RPMI8226 (cell line): ENCODE data around the gene DPY30.
"Not testable (repeated sequence)": the region's sequence is repeated elsewhere in the genome, so short reads cannot be mapped to it uniquely, and the experiment has no call there.

Experiments used
- DNase-seq: peaks from one replicate; pipeline ENCODE4 v3.0.0-alpha.2; 2015

Gene DPY30

DNA sequence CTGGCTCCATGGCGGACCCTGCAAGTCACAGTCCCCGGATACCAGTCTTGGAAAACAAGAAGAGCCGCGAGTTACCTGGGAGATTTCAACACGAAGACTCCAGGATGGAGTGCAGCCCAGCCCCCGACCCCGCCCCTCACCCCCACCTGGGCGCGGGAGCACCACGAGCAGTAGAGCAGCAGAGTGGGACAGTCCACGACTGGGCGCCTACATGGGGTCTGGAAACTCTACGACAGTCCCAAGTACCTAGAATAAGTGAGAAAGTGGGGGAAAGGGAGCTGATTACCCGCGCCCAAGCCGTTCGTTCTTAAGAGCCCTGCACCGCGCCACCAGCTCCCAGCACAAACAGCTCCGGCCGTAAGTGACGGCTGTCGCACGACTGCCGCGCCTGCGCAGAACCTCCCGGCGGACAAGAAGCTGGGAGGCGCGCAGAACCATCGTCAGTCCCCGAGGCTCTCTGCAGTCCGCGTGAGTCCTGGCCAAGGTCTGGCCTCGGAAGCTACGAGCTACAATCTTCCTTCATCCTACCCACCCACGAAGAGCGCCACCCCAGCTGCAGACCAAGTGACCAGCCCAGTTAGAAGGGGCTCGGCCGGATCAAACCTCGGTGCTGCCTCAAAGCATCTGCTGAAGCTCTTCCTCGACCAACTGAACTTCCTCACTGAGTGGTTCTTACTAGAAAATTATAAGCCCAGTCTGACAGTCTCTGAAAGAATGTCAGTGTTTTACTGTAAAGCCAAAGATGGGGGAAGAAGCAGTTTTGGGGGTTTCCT is at the start of gene DPY30:
Gene DPY30 (minus strand): TSS at position 359 of the 773 bp plus-strand sequence. CDS start 349 bp downstream, at position 10.
- peak; percentile 95 for DNase-seq

DNA sequence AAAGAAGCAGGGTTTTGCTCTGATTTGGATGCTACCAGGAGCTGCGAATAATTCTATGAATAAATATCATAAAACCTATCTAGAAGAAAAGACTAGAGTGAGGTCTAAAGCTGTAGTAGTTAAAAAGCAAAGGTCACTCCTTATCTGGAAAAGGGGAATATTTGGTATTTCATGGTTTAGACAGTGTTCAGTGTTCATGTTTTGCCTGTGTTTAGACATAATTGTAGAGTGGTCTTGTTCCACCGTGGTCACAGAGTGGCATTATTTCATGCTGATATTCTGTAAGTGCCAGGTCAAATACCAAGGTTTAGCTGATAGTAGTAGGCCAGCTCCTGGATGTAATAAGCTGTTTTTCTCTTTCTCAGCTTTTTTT is 34.5 kb upstream of the DPY30 start:
- no peak for DNase-seq

DNA sequence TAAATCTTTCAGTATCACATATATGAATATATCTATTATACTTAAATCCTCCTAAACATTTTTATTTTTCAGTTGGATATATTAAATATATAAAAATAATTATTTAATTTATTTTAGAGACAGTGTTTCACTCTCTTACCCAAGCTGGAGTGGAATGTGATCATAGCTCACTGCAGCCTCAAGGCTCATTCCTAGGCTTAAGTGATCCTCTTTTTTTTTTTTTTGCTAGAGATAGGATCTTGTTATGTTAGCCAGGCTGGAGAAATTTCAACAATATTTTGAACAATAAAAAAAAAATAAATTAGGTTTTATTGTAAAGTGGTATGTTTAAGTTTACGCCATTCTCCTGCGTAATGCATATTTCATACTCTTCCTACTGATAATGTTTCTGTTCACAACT is 27.9 kb upstream of the DPY30 start:
- no peak for DNase-seq

DNA sequence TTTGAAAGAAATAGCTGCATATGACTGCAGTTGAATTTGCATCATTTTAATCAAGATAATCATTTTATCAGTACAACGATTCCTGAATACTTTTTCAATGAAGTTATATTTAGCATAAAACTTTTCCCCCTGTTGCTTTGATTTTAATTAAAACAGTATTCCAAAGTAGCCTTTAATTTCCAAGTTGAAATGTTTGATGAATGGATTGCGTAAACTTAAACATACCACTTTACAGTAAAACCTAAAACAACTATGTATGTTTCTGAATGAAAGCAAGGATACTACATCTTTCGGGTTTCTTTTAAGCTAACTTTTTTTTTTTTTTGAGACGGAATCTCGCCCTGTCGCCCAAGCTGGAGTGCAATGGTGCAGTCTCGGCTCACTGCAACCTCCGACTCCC is 25.1 kb upstream of the DPY30 start:
- no peak for DNase-seq

DNA sequence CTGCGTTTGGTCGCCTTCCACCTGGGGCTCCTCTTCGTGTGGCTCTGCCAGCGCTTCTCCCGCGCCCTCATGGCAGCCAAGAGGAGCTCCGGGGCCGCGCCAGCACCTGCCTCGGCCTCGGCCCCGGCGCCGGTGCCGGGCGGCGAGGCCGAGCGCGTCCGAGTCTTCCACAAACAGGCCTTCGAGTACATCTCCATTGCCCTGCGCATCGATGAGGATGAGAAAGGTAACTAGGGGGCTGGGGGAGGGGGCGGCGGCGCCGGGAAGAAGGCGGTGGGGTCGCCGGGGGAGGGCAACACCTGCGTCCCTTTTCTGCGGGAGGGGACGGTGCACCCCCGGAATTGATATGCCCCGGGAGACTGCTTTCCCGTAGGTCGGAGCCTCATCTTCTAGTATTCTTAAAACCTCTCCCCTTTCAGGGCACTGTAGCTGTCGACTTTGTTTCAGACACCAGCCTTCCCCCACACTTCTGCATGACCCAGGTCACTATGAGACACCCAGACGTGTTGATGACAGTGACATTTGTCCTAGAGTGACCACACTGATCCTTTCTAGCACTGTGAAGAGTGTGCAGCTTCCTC is 24.5 kb upstream of the DPY30 start:
- DNase-seq, result peak; percentile 43

DNA sequence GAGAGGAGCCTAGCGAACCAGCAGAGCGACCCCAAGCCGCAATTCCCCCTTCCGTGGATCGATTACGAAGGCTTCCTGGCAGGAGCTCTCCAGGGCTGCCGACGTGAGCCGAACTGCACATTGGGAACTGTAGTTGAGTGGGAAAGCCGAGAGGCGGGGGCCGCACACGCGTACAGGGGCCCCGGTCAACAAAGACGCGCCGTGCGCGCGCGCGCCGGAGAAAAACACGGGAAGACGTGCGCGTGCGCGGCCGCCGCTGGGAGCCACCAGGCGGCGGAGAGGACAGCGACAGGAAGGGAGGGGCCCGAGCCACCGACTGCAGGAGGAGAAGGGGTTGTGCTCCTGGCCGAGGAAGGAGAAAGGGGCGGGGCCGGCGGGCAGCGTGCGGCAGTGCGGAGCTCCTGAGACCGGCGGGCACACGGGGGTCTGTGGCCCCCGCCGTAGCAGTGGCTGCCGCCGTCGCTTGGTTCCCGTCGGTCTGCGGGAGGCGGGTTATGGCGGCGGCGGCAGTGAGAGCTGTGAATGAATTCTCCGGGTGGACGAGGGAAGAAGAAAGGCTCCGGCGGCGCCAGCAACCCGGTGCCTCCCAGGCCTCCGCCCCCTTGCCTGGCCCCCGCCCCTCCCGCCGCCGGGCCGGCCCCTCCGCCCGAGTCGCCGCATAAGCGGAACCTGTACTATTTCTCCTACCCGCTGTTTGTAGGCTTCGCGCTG is 23.9 kb upstream of the DPY30 start, which contains the start of gene SPAST:
Gene SPAST (plus strand): TSS at position 247 of the 711 bp plus-strand sequence. CDS start 276 bp downstream, at position 523.
- DNase-seq, result peak; percentile 98

DNA sequence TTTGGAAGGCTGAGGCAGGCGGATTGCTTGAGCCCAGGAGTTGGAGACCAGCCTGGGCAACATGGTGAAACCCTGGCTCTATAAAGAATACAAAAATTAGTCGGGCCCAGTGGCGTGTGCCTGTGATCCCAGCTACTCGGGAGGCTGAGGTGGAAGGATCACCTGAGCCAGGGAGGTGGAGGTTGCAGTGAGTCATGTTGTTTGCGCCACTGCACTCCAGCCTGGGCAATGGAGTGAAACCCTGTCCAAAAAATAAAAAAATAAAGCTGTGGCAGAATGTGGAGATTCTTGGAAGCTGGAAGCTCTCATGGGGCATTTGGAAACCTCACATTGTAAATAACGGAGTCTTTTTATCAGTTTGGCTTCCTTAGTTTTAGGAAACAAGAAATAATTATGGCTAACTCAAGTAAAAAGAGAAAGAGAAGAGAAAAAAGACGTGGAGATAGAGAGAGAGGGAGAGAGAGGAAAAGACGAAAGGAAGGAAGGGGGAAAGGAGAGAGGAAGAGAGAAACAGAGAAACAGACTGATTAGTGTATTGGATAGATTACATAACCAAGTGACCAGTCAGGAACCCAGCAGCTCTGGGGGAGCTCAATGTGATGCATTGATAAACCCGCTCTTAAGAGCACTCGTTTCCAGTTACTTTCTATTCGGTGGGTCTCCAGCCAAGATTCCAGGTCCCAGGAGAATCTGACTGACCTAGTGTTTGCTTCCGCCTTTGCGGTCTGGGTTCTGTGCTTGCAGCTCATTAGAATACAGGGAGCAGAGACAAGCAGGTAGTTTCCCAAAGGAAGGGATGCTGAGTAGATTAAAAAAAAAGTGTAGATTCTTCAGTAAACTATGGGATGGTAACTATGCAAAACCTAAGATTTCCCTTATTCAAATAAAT is 22.6 kb upstream of the DPY30 start:
- DNase-seq, result peak; percentile 27

DNA sequence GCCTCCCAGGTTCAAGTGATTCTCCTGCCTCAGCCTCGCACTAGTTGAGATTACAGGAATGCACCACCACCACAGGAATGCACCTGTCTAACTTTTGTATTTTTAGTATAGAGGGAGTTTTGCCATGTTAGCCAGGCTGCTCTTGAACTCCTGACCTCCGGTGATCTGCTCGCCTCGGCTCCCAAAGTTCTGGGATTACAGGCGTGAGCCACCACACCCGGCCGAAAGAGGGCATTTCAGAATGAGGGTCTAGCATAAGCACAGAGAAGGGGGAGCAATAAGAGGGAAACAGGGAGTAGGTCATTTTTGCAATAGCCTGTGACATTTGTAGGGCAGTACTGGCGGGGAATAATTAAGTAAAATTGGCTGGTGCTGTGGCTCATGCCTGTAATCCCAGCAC is 21.8 kb upstream of the DPY30 start:
- DNase-seq, result no peak

DNA sequence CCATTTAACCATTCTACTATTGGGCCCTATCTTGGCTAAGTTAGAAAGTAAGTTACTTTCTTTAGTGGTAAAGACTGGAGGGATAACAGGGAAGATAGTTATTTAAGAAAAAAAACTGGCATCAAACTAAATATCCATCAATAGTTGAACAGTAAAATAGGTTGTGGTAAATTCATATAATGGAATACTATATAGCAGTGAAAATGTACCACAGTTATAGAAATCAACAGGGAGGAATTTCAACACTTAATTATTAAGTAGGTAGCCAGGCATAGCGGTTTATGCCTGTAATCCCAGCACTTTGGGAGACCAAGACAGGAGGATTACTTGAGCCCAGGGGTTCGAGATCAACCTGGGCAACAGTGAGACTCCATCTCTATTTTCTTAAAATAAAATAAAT is 20.7 kb upstream of the DPY30 start:
- no peak for DNase-seq

DNA sequence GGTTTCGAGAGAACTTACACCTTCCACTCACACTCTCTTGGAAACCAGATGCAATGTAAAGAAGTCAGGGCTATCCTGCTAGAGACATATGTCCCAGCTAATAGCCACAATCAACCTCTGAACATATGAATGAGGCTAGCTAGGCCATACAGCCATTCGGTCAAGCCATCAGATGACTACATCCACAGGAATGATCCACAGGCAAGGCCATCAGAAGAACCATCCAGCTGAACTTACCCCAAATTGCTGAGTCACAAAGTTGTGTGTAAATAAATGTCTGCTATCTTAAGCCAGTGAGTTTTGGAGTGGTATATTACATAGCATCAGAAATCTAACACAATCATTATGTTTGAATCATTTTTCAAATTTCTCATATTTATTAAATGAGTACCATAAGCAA is 18.5 kb upstream of the DPY30 start:
- no peak for DNase-seq

DNA sequence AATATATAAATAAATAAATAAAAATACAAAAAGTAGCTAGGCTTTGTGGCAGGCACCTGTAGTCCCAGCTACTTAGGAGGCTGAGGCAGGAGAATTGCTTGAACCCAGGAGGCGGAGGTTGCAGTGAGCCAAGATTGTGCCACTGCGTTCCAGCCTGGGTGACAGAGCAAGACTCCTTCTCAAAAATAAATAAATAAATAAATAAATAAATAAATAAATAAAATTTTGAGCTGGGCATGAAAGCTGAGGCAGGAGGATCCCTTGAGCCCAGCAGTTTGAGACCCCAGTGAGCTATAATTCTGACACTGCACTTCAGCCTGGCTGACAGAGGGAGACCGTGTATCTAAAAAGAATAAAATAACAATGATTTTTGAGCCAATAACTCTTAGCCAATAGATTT is 15.0 kb upstream of the DPY30 start:
- DNase-seq, result not testable (repeated sequence)

DNA sequence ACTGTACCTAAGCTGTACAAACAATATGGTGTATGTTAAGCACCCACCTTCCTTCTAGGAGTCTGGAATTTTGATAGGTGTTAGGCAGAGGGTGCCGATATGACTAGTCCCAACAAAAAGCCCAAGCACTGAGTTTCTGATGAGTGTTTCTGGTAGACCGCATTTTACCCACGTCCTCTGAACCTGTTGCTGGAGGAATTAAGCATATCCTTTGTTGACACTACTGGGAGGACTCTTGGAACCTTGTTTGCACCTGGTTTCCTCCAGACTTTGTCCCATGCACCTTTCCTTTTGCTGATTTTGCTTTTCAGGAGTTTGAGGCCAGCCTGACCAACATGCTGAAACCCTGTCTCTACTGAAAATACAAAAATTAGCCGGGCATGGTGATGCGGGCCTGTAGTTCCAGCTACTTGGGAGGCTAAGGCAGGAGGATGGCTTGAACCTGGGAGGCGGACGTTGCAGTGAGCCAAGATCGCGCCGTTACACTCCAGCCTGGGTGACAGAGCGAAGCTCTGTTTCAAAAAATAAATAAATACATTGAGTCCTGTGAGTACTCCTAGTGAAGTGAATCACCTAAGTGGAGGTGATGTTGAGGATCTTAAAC is 12.3 kb upstream of the DPY30 start:
- DNase-seq, result no peak

DNA sequence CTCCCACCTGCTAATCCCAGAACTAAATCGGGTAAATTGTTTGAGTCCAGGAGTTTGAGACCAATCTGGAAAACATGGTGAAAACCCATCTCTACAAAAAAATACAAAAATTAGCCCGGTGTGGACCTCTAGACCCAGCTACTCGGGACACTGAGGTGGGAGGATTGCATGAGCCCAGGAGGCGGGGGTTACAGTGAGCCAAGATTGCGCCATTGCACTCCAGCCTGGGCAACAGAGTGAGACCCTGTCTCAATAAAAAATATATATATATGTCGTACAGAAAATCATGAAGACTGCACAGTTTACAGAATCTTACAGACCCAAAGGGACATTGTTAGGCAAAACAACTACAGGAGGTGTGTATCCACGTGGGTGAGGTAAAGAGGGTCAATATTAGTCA is 4.0 kb upstream of the DPY30 start:
- DNase-seq, result no peak

DNA sequence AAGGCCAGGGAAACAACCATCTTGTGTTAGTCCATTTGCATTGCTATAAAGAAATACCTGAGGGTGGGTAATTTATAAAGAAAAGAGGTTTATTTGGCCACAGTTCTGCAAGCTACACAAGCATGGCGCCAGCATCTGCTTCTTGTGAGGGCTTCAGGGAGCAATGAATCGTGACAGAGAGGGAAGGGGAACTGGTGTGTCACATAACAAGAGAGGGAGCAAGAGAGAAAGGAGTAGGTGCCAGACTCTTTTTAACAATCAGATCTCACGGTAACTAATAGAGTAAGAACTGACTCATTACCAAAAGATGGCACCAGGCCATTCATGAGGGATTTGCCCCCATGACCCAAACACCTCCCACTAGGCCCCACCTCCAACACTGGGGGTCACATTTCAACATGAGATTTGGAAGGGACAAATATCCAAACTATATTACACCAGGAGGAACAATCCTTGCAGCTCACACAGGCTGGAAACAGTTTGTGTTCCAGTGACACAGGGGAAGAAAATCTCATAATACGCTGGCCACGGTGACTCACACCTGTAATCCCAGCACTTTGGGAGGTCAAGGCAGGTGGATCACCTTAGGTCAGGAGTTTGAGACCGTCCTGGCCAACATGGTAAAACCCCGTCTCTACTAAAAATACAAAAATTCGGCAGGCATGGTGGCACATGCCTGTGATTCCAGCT is 5.3 kb downstream of the DPY30 start:
- not testable (repeated sequence) for DNase-seq

DNA sequence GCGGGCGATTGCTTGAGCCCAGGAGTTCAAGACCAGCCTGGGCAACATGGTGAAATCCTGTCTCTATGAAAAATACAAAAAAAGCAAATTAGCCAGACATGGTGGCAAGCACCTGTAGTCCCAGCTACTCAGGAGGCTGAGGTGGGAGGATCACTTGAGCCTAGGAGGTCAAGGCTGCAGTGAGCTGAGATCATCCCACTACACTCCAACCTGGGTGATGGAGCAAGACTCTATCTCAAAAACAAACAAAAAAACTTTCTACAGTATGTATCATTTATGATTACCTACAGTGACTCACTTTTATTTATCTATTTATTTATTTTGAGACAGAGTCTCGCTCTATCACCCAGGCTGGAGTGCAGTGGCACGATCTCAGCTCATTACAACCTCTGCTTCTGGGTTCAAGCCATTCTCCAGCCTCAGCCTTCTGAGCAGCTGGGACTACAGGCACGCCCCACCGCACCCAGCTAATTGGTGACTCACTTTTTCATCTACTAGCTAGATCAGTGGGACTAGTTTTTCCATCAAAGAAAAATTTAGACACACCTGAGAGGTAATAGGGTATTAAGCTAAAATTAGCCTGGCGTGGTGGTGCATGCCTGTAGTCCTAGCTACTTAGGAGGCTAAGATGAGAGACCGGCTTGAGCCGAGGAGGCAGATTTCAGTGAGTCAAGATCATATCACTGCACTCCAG is 20.7 kb downstream of the DPY30 start:
- not testable (repeated sequence) for DNase-seq

DNA sequence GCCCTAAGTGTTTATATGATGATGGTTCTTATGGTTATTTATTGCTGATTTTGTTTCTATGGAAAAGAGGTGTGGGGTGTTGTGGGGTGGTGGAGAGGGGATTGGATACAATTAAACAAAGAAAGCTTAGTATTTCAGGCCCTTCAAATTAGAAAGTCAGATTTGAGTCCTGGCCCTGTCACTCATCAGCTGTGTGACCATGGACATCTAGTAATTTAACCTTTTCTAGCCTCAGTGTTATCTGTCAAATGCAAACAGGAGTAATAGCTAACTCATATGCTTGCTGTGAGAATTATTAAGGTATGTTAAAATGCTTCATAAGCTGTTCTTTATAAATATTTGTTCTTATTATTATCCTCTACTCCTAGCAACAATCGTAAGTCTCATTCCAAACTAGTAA is 26.7 kb downstream of the DPY30 start:
- no peak for DNase-seq

DNA sequence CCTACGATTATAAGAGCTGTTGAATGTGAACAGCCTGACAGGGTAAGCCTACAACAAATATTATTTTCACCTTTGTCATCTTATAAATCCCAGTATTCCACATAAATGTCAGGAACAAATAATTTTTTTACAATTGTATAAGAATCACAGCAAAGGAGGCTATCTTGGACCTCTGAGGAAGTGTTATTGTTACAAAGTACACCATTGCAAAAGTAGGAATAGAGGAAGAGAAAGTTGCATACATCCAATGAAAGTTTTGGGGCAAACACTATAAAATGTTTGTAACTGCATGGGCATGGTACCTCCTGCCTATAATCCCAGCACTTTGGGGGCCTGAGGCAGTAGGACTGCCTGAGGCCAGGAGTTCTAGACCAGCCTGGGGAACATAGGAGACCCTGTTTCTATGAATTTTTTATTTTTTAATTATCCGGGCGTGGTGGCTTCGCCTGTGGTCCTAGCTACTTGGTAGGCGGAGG is 28.1 kb downstream of the DPY30 start:
- peak; percentile 7 for DNase-seq

DNA sequence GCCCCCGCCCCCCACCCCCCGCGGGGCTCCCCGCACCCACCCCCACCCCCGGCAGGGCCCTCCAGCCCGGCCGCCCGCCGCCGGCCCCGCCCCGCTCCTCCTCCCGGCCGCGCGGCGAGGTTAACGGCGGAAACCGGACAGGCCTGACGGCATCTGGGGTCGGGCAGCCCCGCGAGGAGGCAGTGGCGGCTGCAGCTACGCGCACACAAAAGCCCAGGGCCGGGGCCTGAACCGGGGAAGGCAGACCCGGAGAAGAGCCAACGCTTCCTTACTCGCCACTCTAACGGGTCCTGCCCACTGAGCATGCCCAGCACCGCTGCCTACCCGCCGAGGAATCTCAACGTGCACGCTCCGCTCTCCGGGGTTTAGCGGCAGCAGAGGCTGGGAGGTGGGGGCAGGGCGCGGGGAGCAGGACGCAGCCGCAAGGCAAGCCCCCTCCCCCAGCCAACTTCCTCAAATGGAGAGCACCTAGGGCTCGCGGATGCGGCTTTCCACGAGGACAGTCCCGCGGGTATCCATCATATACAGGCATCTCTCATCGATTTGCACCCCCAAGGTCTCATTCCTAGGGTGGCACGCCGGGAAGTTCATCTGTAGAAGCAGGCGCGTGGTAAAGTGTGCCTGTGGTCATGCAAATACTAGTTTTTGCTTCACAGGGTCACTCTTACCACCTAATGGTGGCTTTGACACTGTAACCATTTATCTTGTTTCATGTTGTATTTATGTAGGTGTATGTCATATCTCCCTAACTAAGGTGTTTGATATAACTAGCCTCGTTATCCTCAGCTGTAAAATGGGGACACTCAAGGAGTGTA is 28.7 kb downstream of the DPY30 start, which contains the start of gene MEMO1:
Gene MEMO1 (minus strand): TSS at position 339 of the 815 bp plus-strand sequence. CDS start 761 bp downstream, outside the sequence.
- DNase-seq, result peak; percentile 98

DNA sequence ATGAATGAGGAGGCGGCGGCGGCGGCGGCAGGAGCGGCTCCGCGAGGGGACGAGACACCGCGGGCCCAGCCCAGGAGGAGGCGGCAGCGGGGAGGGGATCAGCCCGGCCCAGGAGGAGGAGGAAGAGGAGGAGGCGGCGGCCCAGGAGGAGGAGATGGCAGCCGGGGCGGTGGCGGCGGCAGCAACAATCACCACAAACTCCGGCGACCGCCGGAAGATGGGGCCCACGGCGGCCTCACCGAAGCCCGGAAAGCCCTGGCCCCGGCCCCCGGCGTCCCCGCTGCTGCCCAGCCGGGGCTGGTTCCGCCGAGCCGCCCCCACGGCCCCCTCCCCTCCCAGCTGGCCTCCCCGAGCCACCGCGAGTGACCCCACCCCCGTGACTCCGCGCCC is 29.3 kb downstream of the DPY30 start:
- peak; percentile 65 for DNase-seq
